ENCODE results near the gene FBXO44.

DNA sequence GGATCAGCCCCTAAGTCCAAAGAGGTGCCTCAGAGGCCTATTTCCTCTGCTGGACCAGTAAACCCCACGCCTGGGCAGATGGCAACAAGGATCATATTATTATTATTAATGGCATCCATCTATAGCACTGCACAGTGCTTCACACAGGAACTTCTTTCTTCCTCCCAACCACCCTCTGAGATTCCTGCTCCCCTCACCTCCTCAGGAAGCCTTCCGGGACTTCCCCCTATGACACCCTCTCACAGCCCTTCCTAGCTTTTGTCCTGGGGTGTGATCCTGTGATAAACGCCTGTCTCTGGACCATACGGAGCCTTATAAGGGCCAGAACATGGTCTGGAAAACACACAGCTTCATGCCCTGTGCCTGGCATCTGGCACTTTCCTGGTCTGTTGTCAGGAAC, 3.7 kb upstream of the FBXO44 start:
- TF ChIP-seq EZH2 (IDR thresholded peaks at IDR 0.05; ENCODE audit: borderline replicate concordance, low read depth, low read length, poor library complexity, severe bottlenecking): no peak
- TF ChIP-seq, protein P1, sequence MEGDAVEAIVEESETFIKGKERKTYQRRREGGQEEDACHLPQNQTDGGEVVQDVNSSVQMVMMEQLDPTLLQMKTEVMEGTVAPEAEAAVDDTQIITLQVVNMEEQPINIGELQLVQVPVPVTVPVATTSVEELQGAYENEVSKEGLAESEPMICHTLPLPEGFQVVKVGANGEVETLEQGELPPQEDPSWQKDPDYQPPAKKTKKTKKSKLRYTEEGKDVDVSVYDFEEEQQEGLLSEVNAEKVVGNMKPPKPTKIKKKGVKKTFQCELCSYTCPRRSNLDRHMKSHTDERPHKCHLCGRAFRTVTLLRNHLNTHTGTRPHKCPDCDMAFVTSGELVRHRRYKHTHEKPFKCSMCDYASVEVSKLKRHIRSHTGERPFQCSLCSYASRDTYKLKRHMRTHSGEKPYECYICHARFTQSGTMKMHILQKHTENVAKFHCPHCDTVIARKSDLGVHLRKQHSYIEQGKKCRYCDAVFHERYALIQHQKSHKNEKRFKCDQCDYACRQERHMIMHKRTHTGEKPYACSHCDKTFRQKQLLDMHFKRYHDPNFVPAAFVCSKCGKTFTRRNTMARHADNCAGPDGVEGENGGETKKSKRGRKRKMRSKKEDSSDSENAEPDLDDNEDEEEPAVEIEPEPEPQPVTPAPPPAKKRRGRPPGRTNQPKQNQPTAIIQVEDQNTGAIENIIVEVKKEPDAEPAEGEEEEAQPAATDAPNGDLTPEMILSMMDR (conservative IDR thresholded peaks at IDR 0.05; ENCODE audit: low read depth, low read length): no peak
